Activated T-cell treated with anti-CD3 and anti-CD28 coated beads for 24 hours (primary cell): ENCODE measurements around the gene HPSE2.
"Not testable (repeated sequence)": the region's sequence is repeated elsewhere in the genome, so short reads cannot be mapped to it uniquely, and the experiment has no call there.

Source experiments
- DNase-seq: peaks from one replicate; pipeline ENCODE4 v3.0.0-alpha.2; 2020; ENCODE audit warnings: low read depth

The HPSE2 gene

DNA sequence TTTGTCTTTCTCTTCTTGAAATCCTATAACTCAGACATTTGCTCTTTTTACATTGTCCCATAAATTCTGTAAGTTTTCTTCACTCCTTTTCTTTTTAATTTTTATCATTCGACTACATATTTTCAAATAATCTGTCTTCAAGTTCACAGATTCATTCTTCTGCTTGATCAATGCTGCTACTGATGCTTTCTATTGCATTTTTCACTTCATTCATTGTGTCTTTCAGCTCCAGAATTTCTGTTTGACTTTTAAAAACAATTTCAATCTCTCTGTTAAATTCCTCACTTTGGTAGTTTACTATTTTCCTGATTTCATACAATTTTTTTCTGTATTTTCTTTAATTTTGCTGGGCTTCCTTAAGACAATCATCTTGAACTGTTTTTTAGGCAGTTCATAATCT is 230.4 kb downstream of the HPSE2 start:
- no peak for DNase-seq

DNA sequence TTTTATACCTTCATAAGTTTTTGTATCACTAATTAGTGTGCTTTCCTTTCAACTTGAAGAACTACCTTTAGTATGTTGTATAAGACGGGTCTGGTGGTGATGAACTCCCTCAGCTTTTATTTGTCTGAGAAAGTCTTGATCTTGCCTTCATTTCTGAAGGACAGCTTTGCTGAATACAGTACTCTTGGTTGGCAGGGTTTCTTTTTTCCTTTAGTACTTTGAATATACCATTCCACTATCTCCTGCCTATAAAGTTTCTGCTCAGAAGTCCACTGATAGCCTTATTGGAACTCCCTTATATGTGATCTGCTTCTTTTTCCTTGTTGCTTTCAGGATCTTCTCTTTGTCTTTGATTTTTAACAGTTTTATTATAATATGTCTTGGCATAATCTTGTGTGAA is 230.9 kb downstream of the HPSE2 start:
- no peak for DNase-seq

DNA sequence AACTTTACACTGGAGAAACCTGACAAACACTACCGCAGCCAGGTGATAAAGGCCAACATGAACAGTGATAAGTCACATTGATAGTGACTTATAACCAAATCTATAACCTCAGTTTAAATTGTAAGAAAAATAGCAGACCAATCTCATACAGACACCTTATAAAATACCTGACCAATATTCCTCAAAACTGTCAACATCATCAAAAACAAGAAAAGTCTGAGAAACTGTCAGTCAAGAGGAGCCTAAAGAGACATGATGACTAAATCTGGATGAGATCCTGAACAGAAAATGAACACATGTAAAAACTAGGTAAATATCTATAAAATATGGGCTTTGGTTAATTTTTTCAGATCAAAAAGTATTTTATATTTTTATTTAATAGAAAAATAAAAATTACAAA is 233.3 kb downstream of the HPSE2 start:
- DNase-seq: no peak

DNA sequence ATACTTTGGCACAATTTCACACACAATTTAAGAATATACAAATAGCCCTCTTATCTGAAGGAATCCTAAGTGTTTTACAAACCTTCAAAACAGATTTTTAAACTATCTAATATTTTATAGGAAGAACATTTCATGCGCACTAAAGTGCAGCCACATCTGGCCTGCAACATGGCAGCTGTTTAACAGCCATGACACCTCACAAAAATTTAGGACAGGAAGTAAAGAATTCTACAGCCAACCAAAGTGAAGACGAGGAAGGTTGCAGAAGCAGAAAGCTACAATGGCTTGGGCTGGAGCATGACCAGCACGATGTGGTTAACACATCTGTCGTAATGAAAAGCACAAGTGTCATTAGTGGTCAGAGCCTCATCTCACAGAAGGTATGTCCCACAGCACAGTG is 238.1 kb downstream of the HPSE2 start:
- DNase-seq: no peak

DNA sequence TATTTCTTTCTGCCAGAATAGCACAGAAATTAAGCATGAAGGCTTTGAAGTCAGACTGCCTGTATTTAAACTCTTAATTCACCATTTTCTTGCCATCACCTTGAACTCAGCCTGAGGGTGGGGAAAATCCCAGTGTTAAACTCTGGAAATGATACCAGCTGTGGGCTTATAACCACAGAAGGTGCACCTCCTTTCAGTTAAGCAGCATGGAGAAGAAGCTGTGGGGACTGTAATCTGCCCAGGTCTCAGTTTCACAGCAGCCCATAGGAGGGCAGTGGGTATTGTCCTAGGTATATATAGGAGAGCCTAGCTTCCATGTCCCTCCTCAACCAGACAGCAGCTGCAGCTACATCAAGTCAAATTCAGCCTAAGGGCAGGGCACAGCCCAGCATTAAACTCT is 241.6 kb downstream of the HPSE2 start:
- DNase-seq: no peak

DNA sequence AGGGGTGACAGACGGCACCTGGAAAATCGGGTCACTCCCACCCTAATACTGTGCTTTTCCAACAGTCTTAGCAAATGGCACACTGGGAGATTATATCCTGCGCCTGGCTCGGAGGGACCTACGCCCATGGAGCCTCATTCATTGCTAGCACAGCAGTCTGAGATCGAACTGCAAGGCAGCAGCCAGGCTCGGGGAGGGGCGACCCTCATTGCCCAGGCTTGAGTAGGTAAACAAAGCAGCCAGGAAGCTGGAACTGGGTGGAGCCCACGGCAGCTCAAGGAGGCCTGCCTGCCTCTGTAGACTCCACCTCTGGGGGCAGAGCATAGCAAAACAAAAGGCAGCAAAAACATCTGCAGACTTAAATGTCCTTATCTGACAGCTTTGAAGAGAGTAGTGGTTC is 251.9 kb downstream of the HPSE2 start:
- DNase-seq: not testable (repeated sequence)

DNA sequence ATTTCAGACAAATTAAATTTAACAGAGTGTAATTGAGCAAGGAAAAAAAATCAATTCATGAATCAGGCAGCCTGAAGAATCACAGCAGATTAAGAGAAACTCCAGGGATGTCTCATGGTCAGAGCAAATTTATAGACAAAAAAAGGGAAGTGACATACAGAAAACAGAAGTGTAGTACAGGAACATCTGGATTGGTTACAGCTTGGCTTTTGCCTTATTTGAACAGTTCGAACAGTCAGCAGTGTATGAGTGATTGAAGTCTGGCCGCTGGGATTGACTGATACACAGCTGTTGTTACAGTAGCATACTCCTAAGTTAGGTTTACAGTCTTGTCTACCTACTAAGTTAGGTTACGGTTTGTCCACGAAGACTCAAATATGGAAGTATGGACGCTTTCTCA is 255.3 kb downstream of the HPSE2 start:
- DNase-seq: no peak

DNA sequence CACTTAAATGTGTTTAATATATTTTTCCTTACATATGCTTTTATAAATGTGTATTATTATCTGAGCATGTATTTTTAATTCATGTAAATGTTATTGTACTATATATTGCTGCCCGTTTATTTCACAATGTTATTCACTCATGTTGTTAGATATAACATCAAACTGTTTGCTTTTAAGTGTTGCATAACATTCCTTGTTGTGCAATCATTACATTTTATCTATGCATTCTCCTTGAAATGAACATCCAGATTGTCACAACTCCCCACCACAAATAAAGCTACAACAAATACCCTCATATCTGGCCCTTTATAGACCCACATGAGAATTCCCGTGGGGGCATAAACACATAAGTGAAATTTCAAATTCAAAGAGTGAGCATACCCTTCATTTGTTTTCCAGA is 264.2 kb downstream of the HPSE2 start:
- DNase-seq: no peak

DNA sequence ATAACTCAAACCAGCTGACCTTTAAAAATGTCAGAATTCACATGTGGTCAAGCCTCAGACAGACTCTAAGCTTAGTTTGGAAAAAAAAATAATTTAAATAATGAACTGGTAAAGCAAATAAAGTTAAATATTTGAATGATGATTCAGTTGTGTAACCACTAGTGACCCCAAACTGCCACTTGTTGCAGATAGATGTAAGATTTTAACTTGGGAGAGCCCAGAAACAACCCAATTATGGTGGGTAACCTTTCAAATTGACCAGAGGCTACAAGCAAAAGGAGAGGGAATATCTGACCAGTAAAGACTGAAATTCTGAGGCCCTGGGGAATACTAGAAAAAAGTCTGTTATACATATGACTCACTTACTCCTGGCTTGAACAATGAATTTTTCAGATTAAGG is 268.1 kb downstream of the HPSE2 start:
- DNase-seq: no peak

DNA sequence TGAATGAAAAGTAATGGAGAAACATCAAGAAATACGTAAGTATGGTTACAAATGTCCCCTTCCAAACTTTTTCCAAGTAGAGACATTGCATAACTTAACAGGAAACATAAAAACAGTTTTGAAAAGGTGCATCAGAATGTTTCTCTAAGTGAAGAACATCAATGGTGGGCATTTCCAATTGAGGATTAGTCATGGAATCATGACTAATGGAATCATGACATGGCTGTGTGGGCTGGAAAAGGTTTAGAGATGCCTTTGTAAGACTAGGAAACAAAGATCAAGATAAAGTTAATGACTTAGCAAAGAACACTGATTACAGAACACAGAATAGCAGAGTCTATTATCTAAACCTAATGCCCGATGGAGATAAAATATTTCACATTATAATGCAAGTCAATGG is 272.0 kb downstream of the HPSE2 start:
- no peak for DNase-seq

DNA sequence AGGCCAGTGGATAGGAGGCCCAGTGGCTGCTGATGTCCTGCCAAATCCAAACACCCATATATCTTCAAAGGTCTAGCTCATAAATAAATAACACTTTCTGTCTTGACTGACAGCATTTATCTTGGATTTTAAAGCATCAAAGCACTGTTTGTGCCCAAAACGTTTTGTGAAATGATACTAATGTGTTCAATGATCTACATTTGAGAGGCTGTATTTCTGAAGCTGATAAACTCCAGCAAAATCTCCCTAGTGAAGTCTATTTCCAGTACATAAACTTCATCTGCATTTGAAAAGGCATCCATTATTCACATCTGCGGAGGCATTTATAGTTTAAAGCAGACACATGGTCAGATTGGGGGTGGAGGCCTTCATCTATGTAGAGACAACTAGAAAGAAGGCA is 276.3 kb downstream of the HPSE2 start:
- DNase-seq: no peak

DNA sequence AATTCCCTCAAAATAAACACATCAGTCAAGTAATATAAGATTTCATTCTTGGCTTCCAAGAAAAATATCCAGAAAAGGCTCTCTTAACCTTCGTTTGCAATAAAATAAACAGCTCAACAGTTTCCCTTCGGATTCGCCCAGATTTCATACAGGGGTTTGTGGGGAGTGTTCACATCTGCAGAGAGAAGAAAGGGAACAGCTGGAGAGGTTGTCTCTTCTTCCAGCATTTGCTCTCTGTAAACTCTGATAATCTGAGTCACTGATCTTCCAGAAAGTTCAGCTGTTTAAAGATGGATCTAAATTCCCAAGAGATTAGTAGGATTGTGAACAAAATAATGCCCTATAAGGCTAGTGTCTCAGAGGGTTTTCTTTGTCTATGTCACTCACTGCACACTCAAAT is 277.9 kb downstream of the HPSE2 start:
- no peak for DNase-seq

DNA sequence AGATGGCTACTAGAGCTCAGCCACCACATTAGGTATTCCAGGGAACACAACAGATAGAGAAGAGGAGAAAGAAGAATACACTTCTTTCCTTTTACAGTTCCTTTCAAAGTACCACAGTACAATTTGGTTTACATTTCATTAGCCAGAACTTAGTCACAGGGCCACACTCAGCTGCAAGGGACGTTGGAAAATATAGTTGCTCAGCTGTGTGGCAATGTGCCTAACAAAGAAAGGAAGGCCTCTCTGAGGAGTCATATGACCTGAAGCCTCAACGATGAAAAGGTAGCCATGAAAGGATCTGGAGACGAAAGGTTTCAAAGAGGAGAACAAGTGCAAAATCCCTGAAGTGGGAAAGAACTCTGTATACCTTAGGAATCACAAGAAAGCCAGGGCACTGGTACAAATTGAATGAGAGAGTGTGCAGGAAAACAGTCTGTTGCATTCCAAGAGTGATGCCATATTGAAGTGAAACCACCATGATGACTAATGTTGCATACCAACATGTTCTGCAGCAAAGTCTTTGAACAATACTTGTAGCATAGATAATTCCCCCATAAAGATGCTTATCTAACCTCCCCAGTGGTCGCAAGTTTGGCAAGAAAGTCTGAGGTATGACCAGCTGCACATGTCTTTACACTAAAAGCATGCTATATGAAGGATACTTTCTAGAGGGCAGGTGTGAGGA is 278.9 kb downstream of the HPSE2 start:
- DNase-seq: no peak

DNA sequence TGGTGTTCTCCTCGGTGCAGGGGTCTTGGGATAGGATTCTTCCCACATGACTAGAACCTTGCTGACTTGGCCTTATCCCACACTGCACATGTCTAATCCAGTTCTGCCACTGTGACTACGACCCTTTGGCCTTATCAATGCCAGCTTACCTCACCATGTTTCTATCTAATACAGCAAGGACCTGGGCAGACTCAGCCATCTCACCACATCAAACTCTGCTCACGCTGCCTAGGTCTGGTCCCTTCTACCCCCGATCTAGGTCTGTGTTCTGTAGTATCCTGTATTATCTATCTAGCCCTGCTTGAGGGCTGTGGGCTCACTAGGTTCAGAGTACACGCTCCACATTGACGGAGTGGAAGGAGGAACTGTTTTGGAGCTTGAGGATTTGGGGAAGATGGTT is 282.4 kb downstream of the HPSE2 start:
- DNase-seq: no peak

DNA sequence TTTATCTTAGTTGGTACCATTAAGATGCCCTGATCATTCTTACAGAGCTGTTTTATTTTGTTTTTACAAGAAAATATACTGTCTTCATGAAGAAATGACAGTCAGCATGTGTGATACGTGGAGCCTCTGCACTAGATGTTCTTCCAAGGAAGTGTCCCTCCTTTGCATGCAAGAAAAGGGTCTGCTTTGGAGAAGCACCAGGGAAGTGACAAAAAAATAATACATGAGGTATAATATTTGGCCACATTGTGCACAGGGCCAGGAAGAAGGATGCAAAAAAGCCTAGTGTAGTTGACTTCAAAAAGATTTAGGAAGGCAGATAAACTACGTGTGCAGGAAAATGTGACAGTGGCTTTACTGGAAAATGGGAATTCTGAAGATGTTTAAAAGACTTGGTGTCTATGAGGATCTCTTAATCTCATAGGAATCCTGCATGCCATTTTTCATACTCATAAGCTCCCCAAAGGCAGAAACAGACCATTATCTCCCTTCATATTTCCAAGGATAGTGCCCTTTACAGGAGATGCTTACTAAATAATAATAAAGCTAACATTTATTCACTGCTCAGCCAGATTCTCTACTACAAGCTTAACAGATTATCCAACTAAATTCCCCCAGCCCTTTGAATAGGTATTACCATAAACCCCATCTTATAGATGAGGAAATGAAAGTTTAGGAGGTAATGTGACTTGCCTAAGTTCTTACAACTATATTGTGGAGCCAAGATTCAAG is 284.2 kb downstream of the HPSE2 start:
- DNase-seq: no peak

DNA sequence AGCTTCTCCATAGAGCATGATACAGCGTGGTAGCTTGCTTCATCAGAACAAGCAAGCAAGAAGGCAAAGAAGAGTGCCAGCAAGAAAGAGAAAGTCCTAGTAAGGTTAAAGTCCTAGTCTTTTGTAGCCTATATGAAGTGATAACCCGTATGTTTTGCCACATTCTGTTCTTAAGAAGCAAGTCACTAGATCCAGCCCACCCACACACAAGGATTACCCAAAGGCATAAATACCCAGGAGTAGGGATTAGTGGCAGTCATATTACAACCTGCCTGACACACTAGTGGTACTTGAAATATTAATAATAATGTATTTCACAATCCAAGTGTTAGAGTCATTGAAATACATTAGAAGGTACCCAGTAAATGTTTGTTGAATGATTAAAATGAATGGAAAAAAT is 285.5 kb downstream of the HPSE2 start:
- no peak for DNase-seq

DNA sequence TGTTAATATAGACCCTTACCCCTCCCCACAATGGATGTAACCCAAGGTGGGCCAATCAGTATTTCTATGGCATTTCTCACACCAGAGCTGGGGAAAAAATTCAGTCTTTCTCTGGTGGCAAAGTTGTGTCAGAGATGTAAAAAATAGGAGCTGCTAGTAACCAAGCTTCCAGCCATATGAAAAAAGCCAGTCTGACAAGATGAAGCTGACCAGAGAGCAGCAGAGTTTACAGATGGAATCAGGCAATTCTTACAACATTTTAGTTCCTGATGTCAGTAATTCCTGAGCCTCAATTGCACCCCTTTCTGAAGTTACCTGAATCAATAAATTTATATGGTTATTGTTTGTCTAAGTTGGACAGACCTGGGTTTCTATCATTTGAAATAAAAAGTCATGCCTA is 286.3 kb downstream of the HPSE2 start:
- DNase-seq: no peak

DNA sequence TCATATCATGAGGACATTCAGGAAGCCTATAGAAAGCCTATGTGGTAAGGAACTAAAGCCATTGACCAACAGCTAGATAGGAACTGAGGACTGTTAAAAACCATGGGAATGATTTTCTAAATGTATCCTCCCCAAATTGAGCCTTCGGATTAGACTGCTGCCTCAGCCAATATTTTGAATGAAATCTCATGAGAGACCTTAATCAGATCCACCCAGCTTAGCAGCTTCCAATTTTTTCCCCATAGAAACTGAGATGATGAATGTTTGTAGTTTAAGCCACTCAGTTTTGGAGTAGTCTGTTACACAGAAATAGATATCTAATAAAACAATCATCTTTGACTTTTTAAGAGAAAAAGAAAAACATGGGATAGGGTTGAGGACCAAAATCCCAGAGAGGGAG is 292.0 kb downstream of the HPSE2 start:
- DNase-seq: no peak

DNA sequence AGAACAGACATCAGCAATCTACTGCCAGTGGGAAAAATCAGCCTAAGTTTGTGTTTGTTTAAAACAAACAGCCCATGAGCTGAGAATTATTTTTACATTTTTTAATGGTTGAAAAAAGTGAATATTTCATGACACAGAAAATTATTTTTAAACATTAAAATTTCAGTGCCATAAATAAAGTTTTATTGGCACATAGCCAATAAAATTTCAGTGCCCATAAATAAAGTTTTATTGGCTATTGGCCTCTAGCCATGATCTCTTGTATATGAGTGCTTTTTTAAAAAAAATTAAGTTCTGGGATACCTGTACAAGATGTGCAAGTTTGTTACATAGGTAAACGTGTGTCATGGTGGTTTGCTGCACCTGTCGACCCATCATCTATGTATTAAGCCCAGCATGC is 305.9 kb downstream of the HPSE2 start:
- no peak for DNase-seq

DNA sequence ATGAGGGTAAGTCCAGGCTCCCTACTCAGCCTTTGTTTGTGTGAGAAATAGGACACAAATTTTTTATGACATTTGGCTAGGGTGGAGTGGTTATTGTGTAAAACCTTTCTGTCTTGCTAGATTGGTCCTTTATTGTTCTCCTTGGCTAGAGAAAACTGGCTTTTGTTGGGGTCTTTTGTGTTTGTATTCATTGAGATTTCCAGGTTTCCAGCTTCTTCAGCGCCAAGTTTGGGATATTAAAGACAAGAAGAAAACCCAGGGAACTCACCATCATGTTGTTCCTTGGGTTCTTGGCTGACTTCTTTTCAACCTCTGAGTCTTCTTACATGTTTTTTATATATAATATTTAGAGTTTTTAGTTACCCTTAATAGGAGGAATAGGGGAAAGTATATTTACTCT is 310.0 kb downstream of the HPSE2 start:
- DNase-seq: no peak

DNA sequence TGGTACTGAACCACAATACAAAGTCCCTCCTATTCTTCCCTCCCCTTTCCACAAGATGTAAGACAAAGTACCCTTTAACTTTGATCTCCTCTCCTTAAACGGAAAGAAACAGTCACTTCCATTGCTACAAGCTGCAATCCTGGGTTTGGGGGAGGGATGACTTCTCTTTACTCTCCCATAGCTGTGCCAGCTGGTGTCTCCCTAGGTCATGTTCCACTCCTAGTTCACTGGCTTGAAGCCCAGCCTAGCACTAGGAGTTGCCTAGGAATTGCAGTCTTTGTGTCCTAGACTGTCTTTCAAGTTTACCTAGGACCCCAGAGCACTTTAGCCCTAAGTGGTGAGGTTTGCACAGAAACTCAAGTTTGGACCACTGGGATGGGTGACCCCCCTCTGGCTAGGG is 311.1 kb downstream of the HPSE2 start:
- DNase-seq: no peak

DNA sequence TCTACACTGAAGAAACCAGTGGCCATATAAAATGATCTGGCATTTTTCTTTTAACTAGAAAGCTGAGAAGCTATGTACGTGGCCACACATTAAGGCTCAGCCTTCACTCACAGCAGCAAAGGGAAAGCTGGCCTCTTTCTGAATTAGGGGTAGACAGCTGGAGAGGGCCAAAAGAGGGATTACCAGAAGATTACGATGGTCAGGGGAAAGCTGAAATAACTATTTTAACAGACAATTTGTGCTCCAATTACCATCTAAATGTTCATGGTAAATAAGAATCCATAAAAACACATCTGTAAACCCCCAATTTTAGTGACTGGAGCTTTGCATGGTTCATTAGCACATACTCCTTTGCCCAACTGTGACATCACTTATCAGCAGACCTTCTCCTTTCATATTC is 314.3 kb downstream of the HPSE2 start:
- no peak for DNase-seq

DNA sequence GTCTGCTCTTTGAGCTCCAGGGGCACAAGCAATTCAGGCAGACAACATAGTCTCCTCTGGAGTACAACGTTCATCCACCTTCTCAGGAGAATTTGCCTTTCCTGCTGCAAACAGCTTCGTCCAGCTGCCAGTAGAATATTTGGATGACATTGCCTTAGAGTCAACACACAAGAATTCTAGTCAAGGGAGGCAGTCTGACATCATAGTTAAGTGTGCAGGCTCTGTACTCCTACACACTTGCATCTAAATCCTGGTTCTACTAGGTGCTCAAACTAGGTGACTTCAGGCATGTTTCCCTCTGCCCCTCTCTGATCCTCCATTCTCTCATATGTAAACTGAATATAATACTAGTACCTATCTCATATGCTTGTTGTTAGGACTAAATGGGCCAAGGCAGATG is 314.8 kb downstream of the HPSE2 start:
- DNase-seq: no peak

DNA sequence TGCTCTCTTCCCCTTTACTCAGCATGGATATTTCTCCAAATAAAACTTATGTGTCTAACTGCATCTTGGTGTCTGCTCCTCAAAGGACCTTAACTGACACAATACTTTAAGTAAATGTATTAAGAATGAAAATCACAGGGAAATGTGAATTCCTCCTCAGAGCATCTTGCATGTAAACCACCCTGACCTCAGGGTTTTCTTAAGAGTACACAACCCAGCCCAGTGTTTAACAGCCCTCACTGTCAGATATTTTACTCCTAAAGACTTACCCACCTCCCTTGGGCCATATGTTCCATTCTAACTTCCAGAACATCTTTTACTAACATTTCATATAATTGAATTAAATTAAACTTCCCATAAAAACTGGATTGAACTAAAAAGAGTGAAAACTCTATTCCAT is 315.3 kb downstream of the HPSE2 start:
- DNase-seq: no peak
